H1 (cell line): ENCODE measurements around the gene CACNA1C. TPM values are rescaled to one million over a fixed set of nuclear protein-coding genes. Genes with fewer than 3 reads are reported as not detected.

ENCODE experiments used
- CTBP2 ChIP-seq: IDR thresholded peaks from 2 replicates; pipeline ENCODE4 v1.7.0; 2011; ENCODE audit warnings: borderline replicate concordance, mild to moderate bottlenecking, moderate library complexity, mixed read lengths, low read length; ENCODE audit not compliant: insufficient read depth, insufficient read length
- FOSL1 ChIP-seq: IDR thresholded peaks from 2 replicates; pipeline ENCODE4 v1.6.1; 2011; ENCODE audit warnings: mild to moderate bottlenecking, low read depth, low read length, moderate library complexity; ENCODE audit not compliant: insufficient read depth
- polyA plus RNA-seq, 7 experiments: library from polyadenylated mRNA; depleted of rRNA in 3 of 7; stranded (reverse) in 5 of 7; unstranded in 2 of 7; fragments of >200 nt in 5 of 7; fragments of 200-250 nt in 2 of 7; gene quantifications; 1 replicate in 5 of 7; 2 replicates in 1 of 7; 4 replicates in 1 of 7; pipeline versions ENCODE4 v1.2.1 to v1.2.3, GENCODE V29; 2011 to 2013; ENCODE audit warnings: missing spikeins in 2 of 7, mixed read lengths in 2 of 7
- total RNA-seq: library from RNA; stranded (reverse); fragmentation: NEBNext Ultra II Directional; extraction: Animal tissue kit (Norgen Biotek cat#: 25700); gene quantifications from 2 replicates; pipeline ENCODE4 v1.2.1, GENCODE V29; 2021

CACNA1C gene
- total and polyA plus RNA-seq, 2 of the 8 experiments (the other 6 are each of a cell fraction or from before 2014, with no cell fraction given), result 1.3 TPM

DNA sequence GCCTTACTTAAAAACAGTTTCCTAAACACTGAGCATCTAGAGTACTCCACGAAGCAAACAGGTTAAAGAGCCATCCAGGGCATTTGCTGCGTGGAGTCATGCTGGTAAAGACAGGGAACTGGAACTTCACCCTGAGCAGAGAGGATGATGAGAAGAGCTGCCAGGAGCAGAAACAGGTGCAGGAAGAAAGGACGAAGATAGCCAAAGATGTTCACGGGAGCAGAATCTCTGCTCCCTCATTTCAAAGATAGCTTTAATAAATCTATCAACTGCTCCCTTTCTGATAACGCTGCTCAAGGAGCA, 461.2 kb downstream of the CACNA1C start (continued):
- TF ChIP-seq CTBP2 (no peak), FOSL1 (no peak)
- TF ChIP-seq, all 59 proteins: peak for 0
